AG09309 (cell line): ENCODE data around the gene SLC17A9.

Experiments
- DNase-seq: peaks from one replicate; pipeline ENCODE4 v3.0.0-alpha.2; 2010; ENCODE audit warnings: low read depth
- H3K4me3 ChIP-seq: 2 replicates; pipeline ENCODE4 v1.5.1; 2011; ENCODE audit warnings: mild to moderate bottlenecking, low read depth, low read length, moderate library complexity; ENCODE audit not compliant: control insufficient read depth
- CTCF ChIP-seq: IDR thresholded peaks from 2 replicates; pipeline ENCODE4 v1.5.1; 2011; ENCODE audit warnings: mild to moderate bottlenecking, low read depth, low read length, inconsistent platforms; ENCODE audit not compliant: insufficient read depth, control insufficient read depth; ENCODE audit errors: missing control alignments

SLC17A9 gene

GRCh38 chr20:62980380-62980960, 28.0 kb downstream of the SLC17A9 start:
- no peak overlapping the region for H3K4me3 ChIP-seq
- TF ChIP-seq CTCF, result no peak
- no peak for DNase-seq

- H3K4me3 ChIP-seq, result no peak overlapping the region
- DNase-seq, result no peak
- no peak for TF ChIP-seq CTCF
Observed at GRCh38 chr20:62980970-62981369, 28.5 kb downstream of the SLC17A9 start.

GRCh38 chr20:62982124-62983075, 29.9 kb downstream of the SLC17A9 start:
- DNase-seq, result no peak
- no peak for TF ChIP-seq CTCF

GRCh38 chr20:62983210-62983609, 30.7 kb downstream of the SLC17A9 start:
- H3K4me3 ChIP-seq, result no peak overlapping the region
- no peak for DNase-seq
- TF ChIP-seq CTCF, result no peak

More at GRCh38 chr20:62982124-62983075, 29.9 kb downstream of the SLC17A9 start:
- H3K4me3 ChIP-seq, result no peak overlapping the region

GRCh38 chr20:62984666-62985443, 32.3 kb downstream of the SLC17A9 start:
- TF ChIP-seq CTCF, result no peak
- no peak overlapping the region for H3K4me3 ChIP-seq
- DNase-seq, result no peak

- no peak for DNase-seq
- no peak overlapping the region for H3K4me3 ChIP-seq
- no peak for TF ChIP-seq CTCF
Observed at GRCh38 chr20:62985444-62985778, 32.9 kb downstream of the SLC17A9 start.
